Esophagus muscularis mucosa (tissue), 4 donors: ENCODE data around the gene COLEC12. TPM values are rescaled to one million over a fixed set of nuclear protein-coding genes. Genes with fewer than 3 reads are reported as not detected.

Experiments used
- DNase-seq: peaks from one replicate; pipeline ENCODE4 v3.0.0-alpha.2; 2017; ENCODE audit errors: extremely low spot score
- H3K27ac ChIP-seq, 4 donors: fragments of 200-600 bp; sonication (generic); replicated peaks in 1 of 4; 1 replicate in 3 of 4; 2 replicates in 1 of 4; pipeline ENCODE4 v1.5.1; 2016 to 2019; ENCODE audit warnings: mild to moderate bottlenecking in 1 of 4
- H3K27me3 ChIP-seq, 4 donors: fragments of 200-600 bp; sonication (generic); one replicate each; pipeline versions ENCODE4 v1.5.1 to v1.6.0; 2016 to 2019
- H3K36me3 ChIP-seq, 4 donors: fragments of 200-600 bp; sonication (generic); one replicate each; pipeline ENCODE4 v1.5.1; 2016 to 2019
- H3K4me1 ChIP-seq, 4 donors: fragments of 200-600 bp; sonication (generic); one replicate each; pipeline ENCODE4 v1.5.1; 2016 to 2019
- H3K4me3 ChIP-seq, 4 donors: fragments of 200-600 bp; sonication (generic); 1 replicate in 2 of 4; 2 replicates in 2 of 4; pipeline ENCODE4 v1.5.1; 2016 to 2019; ENCODE audit warnings: mild to moderate bottlenecking in 4 of 4, moderate library complexity in 1 of 4
- H3K9me3 ChIP-seq, 4 donors: fragments of 200-600 bp; sonication (generic); 1 replicate in 3 of 4; 2 replicates in 1 of 4; pipeline ENCODE4 v1.5.1; 2016 to 2019
- EP300 ChIP-seq: sonication (generic); formaldehyde crosslinking; IDR thresholded peaks from one replicate; pipeline ENCODE4 v1.6.1; 2017; ENCODE audit warnings: antibody characterized with exemption
- POLR2A ChIP-seq: fragments of 450-650 bp; IDR thresholded peaks from one replicate; pipeline ENCODE4 v1.6.1; 2017; ENCODE audit warnings: antibody characterized with exemption, moderate library complexity, mild to moderate bottlenecking, low read depth
- POLR2AphosphoS5 ChIP-seq, 2 donors: sonication (generic); formaldehyde crosslinking; IDR thresholded peaks; one replicate each; pipeline ENCODE4 v1.6.1; 2017; ENCODE audit warnings: antibody characterized with exemption in 2 of 2
- WGBS: methylation state at CpG from one replicate; pipeline ENCODE4 v1.1.5; 2018; 5-methylcytosine and 5-hydroxymethylcytosine counted together
- intact Hi-C: fragments of 100-400 bp; cut with DNase I; formaldehyde crosslinking; loops from one replicate; pipeline ENCODE4 v1.15.1; 2023
- total RNA-seq, 4 donors: library from RNA; depleted of rRNA; stranded (reverse); fragments of >200 nt; gene quantifications; one replicate each; pipeline versions ENCODE4 v1.1.0 to v1.2.1, GENCODE V29; 2016
- TF ChIP-seq, protein P1 (sequence below), 3 experiments: fragments of 200-600 bp in 2 of 3; fragments of 450-650 bp in 1 of 3; sonication (generic) in 2 of 3; IDR thresholded peaks; one replicate each; pipeline ENCODE4 v1.5.1; 2017 to 2019; ENCODE audit warnings: antibody characterized with exemption in 3 of 3, mild to moderate bottlenecking in 2 of 3, moderate library complexity in 1 of 3

COLEC12 gene
- total RNA-seq, 4 donors from 2014 or later: 17.9 to 36.4 (median 23.5) TPM

DNA sequence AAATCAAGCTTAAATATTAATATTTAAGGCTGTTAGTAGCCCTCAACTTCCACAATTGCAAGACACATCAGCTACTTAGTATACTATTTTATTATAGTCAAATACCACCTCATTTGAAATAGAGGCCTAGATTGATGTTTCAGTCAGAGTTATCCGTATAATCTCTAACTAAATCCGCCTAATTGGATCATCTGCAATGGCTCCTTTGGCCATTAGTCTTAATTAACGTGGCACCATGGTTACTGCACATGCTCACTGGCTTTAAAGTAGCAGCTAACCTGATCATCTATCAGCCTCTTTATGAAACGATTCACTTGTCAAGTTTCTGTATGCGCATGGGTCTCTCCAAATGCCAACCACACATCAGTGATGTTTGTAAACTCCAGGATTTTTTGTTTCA, 112.3 kb downstream of the COLEC12 start:
- Histone ChIP-seq H3K4me3 (no peak overlapping the region), H3K36me3 (no peaks in the 10 kb centered on the region), H3K4me1 (peaks cover 0 to 10% (median 9%) of the 10 kb centered on the region in 4 donors), H3K9me3 (no peaks in the 10 kb centered on the region), H3K27me3 (no peaks in the 10 kb centered on the region), H3K27ac (no peak overlapping the region)
- intact Hi-C loops: no loop called here
- no peak for DNase-seq
- 94% methylated on average over 5 of the region's 5 CpGs for WGBS
- no peak for TF ChIP-seq POLR2AphosphoS5 (IDR thresholded peaks at IDR 0.05)
- TF ChIP-seq, protein P1, sequence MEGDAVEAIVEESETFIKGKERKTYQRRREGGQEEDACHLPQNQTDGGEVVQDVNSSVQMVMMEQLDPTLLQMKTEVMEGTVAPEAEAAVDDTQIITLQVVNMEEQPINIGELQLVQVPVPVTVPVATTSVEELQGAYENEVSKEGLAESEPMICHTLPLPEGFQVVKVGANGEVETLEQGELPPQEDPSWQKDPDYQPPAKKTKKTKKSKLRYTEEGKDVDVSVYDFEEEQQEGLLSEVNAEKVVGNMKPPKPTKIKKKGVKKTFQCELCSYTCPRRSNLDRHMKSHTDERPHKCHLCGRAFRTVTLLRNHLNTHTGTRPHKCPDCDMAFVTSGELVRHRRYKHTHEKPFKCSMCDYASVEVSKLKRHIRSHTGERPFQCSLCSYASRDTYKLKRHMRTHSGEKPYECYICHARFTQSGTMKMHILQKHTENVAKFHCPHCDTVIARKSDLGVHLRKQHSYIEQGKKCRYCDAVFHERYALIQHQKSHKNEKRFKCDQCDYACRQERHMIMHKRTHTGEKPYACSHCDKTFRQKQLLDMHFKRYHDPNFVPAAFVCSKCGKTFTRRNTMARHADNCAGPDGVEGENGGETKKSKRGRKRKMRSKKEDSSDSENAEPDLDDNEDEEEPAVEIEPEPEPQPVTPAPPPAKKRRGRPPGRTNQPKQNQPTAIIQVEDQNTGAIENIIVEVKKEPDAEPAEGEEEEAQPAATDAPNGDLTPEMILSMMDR (IDR thresholded peaks at IDR 0.05): no peak
- TF ChIP-seq POLR2A: no peak
- TF ChIP-seq EP300: no peak

DNA sequence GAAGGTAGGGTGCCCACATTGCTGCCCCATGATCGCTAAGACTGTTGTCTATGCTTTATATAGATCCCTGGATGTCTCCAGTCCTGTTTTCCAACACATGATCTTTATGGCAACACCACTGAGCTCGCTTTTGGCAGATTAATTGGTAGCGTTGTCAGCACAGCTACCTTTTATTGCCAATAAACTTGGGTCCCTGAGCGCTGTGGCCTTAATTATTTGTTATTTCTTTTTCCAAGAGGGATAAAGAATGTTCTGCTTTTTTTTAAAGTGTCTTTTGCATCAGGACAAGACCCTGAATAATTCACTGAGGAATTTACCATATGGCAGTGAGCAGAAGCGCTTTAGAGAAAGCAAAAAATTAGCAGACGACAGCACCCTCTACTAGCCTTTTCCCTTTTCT, 113.5 kb downstream of the COLEC12 start:
- H3K27me3 ChIP-seq: no peaks in the 10 kb centered on the region
- TF ChIP-seq, protein P1 (IDR thresholded peaks at IDR 0.05): no peak
- TF ChIP-seq POLR2A: no peak
- no peak for TF ChIP-seq EP300
- TF ChIP-seq POLR2AphosphoS5 (IDR thresholded peaks at IDR 0.05): no peak
- intact Hi-C loops: no loop called here

DNA sequence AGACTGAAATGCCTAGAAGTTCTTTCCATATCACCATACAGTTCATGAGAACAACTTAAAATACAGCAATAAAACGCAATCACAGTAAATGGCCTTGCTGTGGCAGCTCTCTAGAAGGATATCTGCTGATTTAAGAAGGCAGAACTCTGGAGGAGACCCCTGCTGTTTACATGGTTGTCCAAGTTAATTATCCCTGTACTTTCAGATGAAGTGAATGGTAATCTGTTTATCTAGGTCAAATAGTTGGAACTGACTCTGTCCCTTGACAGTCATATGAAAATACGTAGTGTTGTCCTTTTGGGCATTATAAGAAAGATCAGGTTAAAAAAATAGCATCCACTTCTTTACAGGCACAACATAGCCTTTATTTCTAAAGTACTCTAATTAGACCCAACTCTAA, 115.6 kb downstream of the COLEC12 start:
- H3K27ac ChIP-seq: no peak overlapping the region
- H3K27me3 ChIP-seq: no peaks in the 10 kb centered on the region
- no peak for DNase-seq
- WGBS: 63% methylated on average over 2 of the region's 2 CpGs
- H3K4me3 ChIP-seq: no peak overlapping the region
- intact Hi-C loops: no loop called here
- H3K36me3 ChIP-seq: no peaks in the 10 kb centered on the region
- peaks cover 0 to 14% (median 3%) of the 10 kb centered on the region in 4 donors for H3K4me1 ChIP-seq
- TF ChIP-seq, protein P1 (IDR thresholded peaks at IDR 0.05): no peak
- TF ChIP-seq POLR2A: no peak
- TF ChIP-seq POLR2AphosphoS5 (IDR thresholded peaks at IDR 0.05): no peak
- no peak for TF ChIP-seq EP300
- H3K9me3 ChIP-seq: no peaks in the 10 kb centered on the region

More for the DNA sequence above, 113.5 kb downstream of the COLEC12 start:
- no peak overlapping the region for H3K27ac ChIP-seq
- no peaks in the 10 kb centered on the region for H3K36me3 ChIP-seq
- 90% methylated on average over 6 of the region's 6 CpGs for WGBS
- H3K4me3 ChIP-seq: no peak overlapping the region
- DNase-seq: no peak
- H3K9me3 ChIP-seq: no peaks in the 10 kb centered on the region
- H3K4me1 ChIP-seq: peaks cover 0 to 2% (median 0%) of the 10 kb centered on the region in 4 donors

DNA sequence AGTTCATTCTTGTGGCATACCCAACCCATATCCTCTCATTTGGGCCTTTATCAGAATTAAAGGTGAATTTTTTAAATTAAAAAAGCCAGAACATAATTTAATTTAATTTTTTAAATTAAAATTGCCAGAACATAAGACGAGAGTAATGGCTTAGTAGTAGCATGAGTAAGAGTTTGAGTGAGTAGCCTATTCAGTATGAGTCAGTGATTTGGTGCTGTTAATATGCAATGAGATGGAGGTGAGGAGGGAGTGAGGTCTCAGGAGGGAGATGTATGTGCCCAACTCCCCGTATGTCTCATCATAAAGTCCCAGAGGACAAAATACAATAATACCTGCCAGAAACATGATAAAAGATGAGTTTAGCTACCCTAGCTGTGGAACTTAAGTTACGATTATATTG, 117.4 kb downstream of the COLEC12 start:
- DNase-seq: no peak
- no peaks in the 10 kb centered on the region for H3K36me3 ChIP-seq
- no peak overlapping the region for H3K4me3 ChIP-seq
- H3K27me3 ChIP-seq: no peaks in the 10 kb centered on the region
- peaks cover 0 to 32% (median 19%) of the 10 kb centered on the region in 4 donors for H3K4me1 ChIP-seq
- intact Hi-C loops: no loop called here
- no peak overlapping the region for H3K27ac ChIP-seq
- TF ChIP-seq POLR2A (no peak), POLR2AphosphoS5 (IDR thresholded peaks at IDR 0.05) (no peak), EP300 (no peak)
- TF ChIP-seq, protein P1 (IDR thresholded peaks at IDR 0.05): no peak
- 82% methylated on average over 3 of the region's 3 CpGs for WGBS
- H3K9me3 ChIP-seq: no peaks in the 10 kb centered on the region

DNA sequence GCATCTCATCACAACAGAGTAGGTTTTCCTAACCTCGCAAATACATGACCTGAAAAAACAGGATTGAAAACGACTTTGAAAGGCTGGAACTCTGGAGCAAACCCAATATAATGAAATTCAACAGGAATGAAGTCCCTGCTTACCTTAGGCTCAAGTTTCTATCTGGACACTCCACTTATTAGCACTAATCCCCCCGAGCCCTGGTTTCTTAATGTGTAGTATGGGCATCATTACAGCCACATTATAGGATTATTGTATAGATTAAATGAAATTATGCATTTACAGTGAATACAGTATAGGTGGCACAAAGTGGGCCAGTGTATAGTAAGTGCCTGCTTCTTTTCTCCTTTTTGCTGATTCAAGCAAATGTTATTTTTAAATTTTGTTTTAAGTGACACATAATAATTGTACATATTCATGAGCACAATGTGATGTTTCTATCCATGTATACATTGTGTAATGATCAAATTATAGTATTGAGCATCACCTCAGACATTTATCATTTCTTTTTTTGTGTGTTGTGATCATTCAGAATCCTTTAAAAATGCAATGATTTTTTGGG, 118.0 kb downstream of the COLEC12 start:
- Histone ChIP-seq H3K4me1 (peaks cover 6 to 38% (median 26%) of the 10 kb centered on the region in 4 donors), H3K27ac (no peak overlapping the region), H3K4me3 (no peak overlapping the region), H3K36me3 (no peaks in the 10 kb centered on the region), H3K27me3 (no peaks in the 10 kb centered on the region), H3K9me3 (no peaks in the 10 kb centered on the region)
- no peak for DNase-seq
- TF ChIP-seq EP300 (no peak), POLR2A (no peak), POLR2AphosphoS5 (IDR thresholded peaks at IDR 0.05) (no peak)
- TF ChIP-seq, protein P1 (IDR thresholded peaks at IDR 0.05): no peak
- 60% methylated on average over 3 of the region's 3 CpGs for WGBS
- intact Hi-C loops: no loop called here
